ENCODE results near the gene CDK14. TPM values are rescaled to one million over a fixed set of nuclear protein-coding genes. Genes with fewer than 3 reads are reported as not detected.

CDK14 gene
- total and polyA plus RNA-seq, 11 donors: 2.9 to 37.7 (median 21.3) TPM

DNA sequence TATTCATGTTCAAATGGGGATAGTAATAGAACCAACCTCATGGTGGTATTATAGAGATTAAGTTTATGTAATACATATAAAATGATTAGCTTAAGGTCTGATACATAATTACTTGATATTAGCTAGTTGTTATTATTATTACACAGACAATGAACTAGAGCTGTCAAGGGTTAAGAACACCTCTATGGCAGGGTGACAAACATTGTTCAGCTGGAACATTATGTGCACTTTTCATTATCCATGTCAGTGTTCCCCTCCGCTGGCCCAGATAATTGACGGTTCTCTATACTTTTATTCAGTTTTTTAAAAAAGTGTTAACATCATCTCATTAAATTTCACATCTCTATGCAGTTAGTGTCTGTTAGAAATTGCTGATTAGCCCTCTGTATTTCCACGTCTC is 142.1 kb downstream of the CDK14 start:
- intact Hi-C loops (cut with DNase I): no loop called here
- ATAC-seq (peak in 3 of 4 donors; percentile 34 to 58 (median 43)), DNase-seq (no peak)
- TF ChIP-seq, protein P1, sequence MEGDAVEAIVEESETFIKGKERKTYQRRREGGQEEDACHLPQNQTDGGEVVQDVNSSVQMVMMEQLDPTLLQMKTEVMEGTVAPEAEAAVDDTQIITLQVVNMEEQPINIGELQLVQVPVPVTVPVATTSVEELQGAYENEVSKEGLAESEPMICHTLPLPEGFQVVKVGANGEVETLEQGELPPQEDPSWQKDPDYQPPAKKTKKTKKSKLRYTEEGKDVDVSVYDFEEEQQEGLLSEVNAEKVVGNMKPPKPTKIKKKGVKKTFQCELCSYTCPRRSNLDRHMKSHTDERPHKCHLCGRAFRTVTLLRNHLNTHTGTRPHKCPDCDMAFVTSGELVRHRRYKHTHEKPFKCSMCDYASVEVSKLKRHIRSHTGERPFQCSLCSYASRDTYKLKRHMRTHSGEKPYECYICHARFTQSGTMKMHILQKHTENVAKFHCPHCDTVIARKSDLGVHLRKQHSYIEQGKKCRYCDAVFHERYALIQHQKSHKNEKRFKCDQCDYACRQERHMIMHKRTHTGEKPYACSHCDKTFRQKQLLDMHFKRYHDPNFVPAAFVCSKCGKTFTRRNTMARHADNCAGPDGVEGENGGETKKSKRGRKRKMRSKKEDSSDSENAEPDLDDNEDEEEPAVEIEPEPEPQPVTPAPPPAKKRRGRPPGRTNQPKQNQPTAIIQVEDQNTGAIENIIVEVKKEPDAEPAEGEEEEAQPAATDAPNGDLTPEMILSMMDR (IDR thresholded peaks at IDR 0.05): no peak
- no peak for TF ChIP-seq POLR2A (IDR thresholded peaks at IDR 0.05)
- WGBS, 4 donors: 40 to 59% (median 52%) methylated on average over 3 of the region's 3 CpGs
- H3K9me3 ChIP-seq: peaks cover 0 to 10% (median 2%) of the 10 kb centered on the region in 12 donors
- H3K36me3 ChIP-seq: peaks cover 0 to 8% (median 0%) of the 10 kb centered on the region in 9 donors
- H3K4me3 ChIP-seq: no peak overlapping the region
- no peak overlapping the region for H3K27ac ChIP-seq
- H3K4me1 ChIP-seq: peaks cover 0 to 11% (median 0%) of the 10 kb centered on the region in 12 donors
- no peaks in the 10 kb centered on the region for H3K27me3 ChIP-seq

DNA sequence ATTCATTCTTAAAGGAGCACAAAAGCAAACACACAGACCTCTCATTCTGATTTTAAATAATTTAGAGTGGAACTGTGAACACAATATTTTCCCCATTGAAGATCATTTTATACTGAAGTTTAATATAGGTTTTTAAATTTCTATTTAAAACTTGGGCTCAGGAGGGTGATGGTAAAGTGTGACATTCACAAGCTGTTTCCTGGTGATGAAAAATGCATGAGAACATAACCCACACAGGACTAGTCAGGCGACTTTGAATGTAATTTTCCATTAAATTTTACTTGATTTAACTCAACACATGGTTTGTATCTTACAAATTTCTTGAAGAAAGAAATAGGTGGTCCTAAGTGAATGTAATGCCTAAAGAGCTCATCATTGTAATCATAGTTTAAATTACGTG is 143.6 kb downstream of the CDK14 start:
- ATAC-seq (no peak), DNase-seq (no peak)
- Histone ChIP-seq H3K4me1 (peaks cover 0 to 11% (median 0%) of the 10 kb centered on the region in 12 donors), H3K27ac (no peak overlapping the region), H3K9me3 (no peaks in the 10 kb centered on the region), H3K27me3 (no peaks in the 10 kb centered on the region), H3K36me3 (peaks cover 0 to 8% (median 0%) of the 10 kb centered on the region in 9 donors), H3K4me3 (no peak overlapping the region)
- WGBS, 4 donors: 77 to 83% (median 81%) methylated on average over 2 of the region's 2 CpGs
- TF ChIP-seq, protein P1 (IDR thresholded peaks at IDR 0.05): no peak
- TF ChIP-seq POLR2A (IDR thresholded peaks at IDR 0.05): no peak
- intact Hi-C loops (cut with DNase I): loop anchor here in 1 of 10 donors (10.0 kb wide), 1 partner anchor 285 kb away; no protein-coding TSS in a partner anchor

DNA sequence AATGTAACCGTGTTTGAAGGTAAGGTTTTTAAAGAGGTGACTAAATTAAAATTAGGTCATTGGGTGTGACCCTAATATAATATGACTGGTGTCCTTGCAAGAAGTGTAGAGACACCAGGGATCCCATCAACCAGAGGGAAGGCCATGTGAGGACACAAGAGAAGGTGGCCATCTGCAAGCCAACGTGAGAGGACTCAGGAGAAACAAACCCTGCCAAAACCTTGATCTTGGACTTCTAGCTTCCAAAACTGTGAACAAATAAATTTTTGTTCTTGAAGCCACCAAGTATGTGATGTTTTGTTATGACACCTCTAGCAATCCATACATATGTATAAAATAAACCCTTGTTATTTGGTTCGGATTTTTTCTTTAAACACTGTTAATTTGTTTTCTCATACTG is 144.3 kb downstream of the CDK14 start:
- intact Hi-C loops (cut with DNase I): loop anchor here in 1 of 10 donors (10.0 kb wide), 1 partner anchor 286 kb away; no protein-coding TSS in a partner anchor
- Histone ChIP-seq H3K4me1 (peaks cover 0 to 11% (median 0%) of the 10 kb centered on the region in 12 donors), H3K27me3 (no peaks in the 10 kb centered on the region), H3K4me3 (no peak overlapping the region), H3K9me3 (no peaks in the 10 kb centered on the region), H3K36me3 (peaks cover 0 to 4% (median 0%) of the 10 kb centered on the region in 9 donors), H3K27ac (no peak overlapping the region)
- WGBS, 4 donors: 78 to 86% (median 85%) methylated on average over 3 of the region's 3 CpGs
- no peak for TF ChIP-seq POLR2A (IDR thresholded peaks at IDR 0.05)
- TF ChIP-seq, protein P1 (IDR thresholded peaks at IDR 0.05): no peak
- ATAC-seq: no peak
- DNase-seq: no peak

DNA sequence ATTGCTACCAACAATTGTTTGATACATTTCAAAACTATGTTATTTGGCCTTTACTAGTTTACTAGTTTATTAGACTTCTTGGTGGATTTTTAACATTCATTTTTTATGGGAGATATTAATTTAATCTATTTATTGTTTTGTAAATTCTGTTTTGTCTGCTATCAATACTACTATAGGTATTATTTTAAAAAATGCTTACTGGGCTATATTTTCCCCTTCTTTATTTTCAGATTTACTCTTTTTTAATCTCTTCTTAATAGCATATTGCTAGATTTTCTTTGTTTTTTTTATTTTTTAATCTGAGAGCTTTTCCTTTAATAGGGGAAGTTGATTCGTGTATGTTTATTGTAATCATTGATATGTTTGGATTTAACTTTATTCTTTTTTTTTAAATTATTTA is 147.5 kb downstream of the CDK14 start:
- intact Hi-C loops (cut with DNase I): loop anchor here in 1 of 10 donors (10.0 kb wide), 1 partner anchor 289 kb away; no protein-coding TSS in a partner anchor
- Histone ChIP-seq H3K4me3 (no peak overlapping the region), H3K9me3 (no peaks in the 10 kb centered on the region), H3K27ac (no peak overlapping the region), H3K27me3 (no peaks in the 10 kb centered on the region), H3K36me3 (no peaks in the 10 kb centered on the region), H3K4me1 (peaks cover 0 to 5% (median 0%) of the 10 kb centered on the region in 12 donors)
- ATAC-seq (no peak), DNase-seq (no peak)
- WGBS, 4 donors: 0 to 49% (median 24%) methylated on average over 1 of the region's 1 CpG
- TF ChIP-seq, protein P1 (IDR thresholded peaks at IDR 0.05): no peak
- no peak for TF ChIP-seq POLR2A (IDR thresholded peaks at IDR 0.05)

Measured in heart left ventricle (tissue), 16 donors.